Activated naive CD8-positive, alpha-beta T cell treated with anti-CD3 and anti-CD28 coated beads for 36 hours (primary cell): ENCODE results near the gene TNK2. TPM values are rescaled to one million over a fixed set of nuclear protein-coding genes. Genes with fewer than 3 reads are reported as not detected.

Experiments used
- DNase-seq: peaks from one replicate; pipeline ENCODE4 v3.0.0; 2021
- H3K27ac Mint-ChIP-seq: one replicate; pipeline ENCODE4 v1.8.0; 2022; ENCODE audit warnings: mild to moderate bottlenecking, moderate library complexity, mixed read lengths
- H3K27me3 Mint-ChIP-seq: one replicate; pipeline ENCODE4 v1.8.0; 2022; ENCODE audit warnings: mild to moderate bottlenecking, mixed read lengths
- H3K36me3 Mint-ChIP-seq: one replicate; pipeline ENCODE4 v1.8.0; 2021; ENCODE audit warnings: mild to moderate bottlenecking, mixed read lengths
- H3K4me1 Mint-ChIP-seq: one replicate; pipeline ENCODE4 v1.8.0; 2021; ENCODE audit warnings: mixed read lengths
- H3K4me3 Mint-ChIP-seq: one replicate; pipeline ENCODE4 v1.8.0; 2022; ENCODE audit warnings: mild to moderate bottlenecking, moderate library complexity, mixed read lengths
- H3K9me3 Mint-ChIP-seq: one replicate; pipeline ENCODE4 v1.8.0; 2022; ENCODE audit warnings: mixed read lengths
- total RNA-seq, 2 experiments: library from RNA; stranded (reverse); gene quantifications; one replicate each; pipeline ENCODE4 v1.2.3, GENCODE V29; 2021

TNK2 gene
- total RNA-seq, 2 experiments from 2014 or later: 34.6 to 35.1 TPM

GRCh38 chr3:195886181-195887141, 21.9 kb downstream of the TNK2 start:
- H3K9me3 Mint-ChIP-seq: no peaks in the 10 kb centered on the region
- no peaks in the 10 kb centered on the region for H3K4me1 Mint-ChIP-seq
- H3K36me3 Mint-ChIP-seq: no peaks in the 10 kb centered on the region
- H3K27ac Mint-ChIP-seq: no peak overlapping the region
- H3K27me3 Mint-ChIP-seq: no peaks in the 10 kb centered on the region
- no peak for DNase-seq
- H3K4me3 Mint-ChIP-seq: no peak overlapping the region

GRCh38 chr3:195885036-195885891, 23.1 kb downstream of the TNK2 start:
- H3K27me3 Mint-ChIP-seq: no peaks in the 10 kb centered on the region
- no peaks in the 10 kb centered on the region for H3K36me3 Mint-ChIP-seq
- no peak overlapping the region for H3K4me3 Mint-ChIP-seq
- H3K4me1 Mint-ChIP-seq: no peaks in the 10 kb centered on the region
- no peaks in the 10 kb centered on the region for H3K9me3 Mint-ChIP-seq
- no peak overlapping the region for H3K27ac Mint-ChIP-seq
- DNase-seq: no peak

- no peak for DNase-seq
- H3K27me3 Mint-ChIP-seq: no peaks in the 10 kb centered on the region
- H3K4me3 Mint-ChIP-seq: no peak overlapping the region
- no peaks in the 10 kb centered on the region for H3K4me1 Mint-ChIP-seq
- H3K27ac Mint-ChIP-seq: no peak overlapping the region
- no peaks in the 10 kb centered on the region for H3K9me3 Mint-ChIP-seq
- H3K36me3 Mint-ChIP-seq: no peaks in the 10 kb centered on the region
Observed at GRCh38 chr3:195884691-195885035, 23.7 kb downstream of the TNK2 start.

GRCh38 chr3:195883801-195884200, 24.6 kb downstream of the TNK2 start:
- Mint-ChIP-seq H3K4me1 (no peaks in the 10 kb centered on the region), H3K27me3 (no peaks in the 10 kb centered on the region), H3K36me3 (no peaks in the 10 kb centered on the region), H3K4me3 (no peak overlapping the region), H3K27ac (no peak overlapping the region), H3K9me3 (no peaks in the 10 kb centered on the region)
- no peak for DNase-seq

- Mint-ChIP-seq H3K27ac (no peak overlapping the region), H3K4me3 (no peak overlapping the region), H3K4me1 (no peaks in the 10 kb centered on the region), H3K9me3 (no peaks in the 10 kb centered on the region), H3K27me3 (no peaks in the 10 kb centered on the region), H3K36me3 (no peaks in the 10 kb centered on the region)
- no peak for DNase-seq
Observed at GRCh38 chr3:195883160-195883559, 25.2 kb downstream of the TNK2 start.

- Mint-ChIP-seq H3K27me3 (no peaks in the 10 kb centered on the region), H3K27ac (no peak overlapping the region), H3K4me3 (no peak overlapping the region), H3K36me3 (no peaks in the 10 kb centered on the region), H3K9me3 (no peaks in the 10 kb centered on the region), H3K4me1 (no peaks in the 10 kb centered on the region)
- DNase-seq: no peak
Observed at GRCh38 chr3:195882002-195882441, 26.3 kb downstream of the TNK2 start.

GRCh38 chr3:195881276-195881988, 26.9 kb downstream of the TNK2 start:
- Mint-ChIP-seq H3K9me3 (no peaks in the 10 kb centered on the region), H3K27ac (no peak overlapping the region), H3K27me3 (no peaks in the 10 kb centered on the region), H3K4me1 (no peaks in the 10 kb centered on the region), H3K4me3 (no peak overlapping the region), H3K36me3 (no peaks in the 10 kb centered on the region)
- no peak for DNase-seq

- Mint-ChIP-seq H3K4me3 (no peak overlapping the region), H3K4me1 (no peaks in the 10 kb centered on the region)
Observed at GRCh38 chr3:195880037-195880431, 28.3 kb downstream of the TNK2 start.

GRCh38 chr3:195879416-195880036, 28.8 kb downstream of the TNK2 start:
- Mint-ChIP-seq H3K27me3 (no peaks in the 10 kb centered on the region), H3K4me1 (no peaks in the 10 kb centered on the region), H3K27ac (no peak overlapping the region), H3K36me3 (no peaks in the 10 kb centered on the region), H3K9me3 (no peaks in the 10 kb centered on the region), H3K4me3 (no peak overlapping the region)
- DNase-seq: no peak

More at GRCh38 chr3:195880037-195880431, 28.3 kb downstream of the TNK2 start:
- Mint-ChIP-seq H3K27me3 (no peaks in the 10 kb centered on the region), H3K27ac (no peak overlapping the region), H3K9me3 (no peaks in the 10 kb centered on the region), H3K36me3 (no peaks in the 10 kb centered on the region)
- no peak for DNase-seq

- H3K36me3 Mint-ChIP-seq: no peaks in the 10 kb centered on the region
- H3K27me3 Mint-ChIP-seq: no peaks in the 10 kb centered on the region
Observed at GRCh38 chr3:195878424-195879274, 29.7 kb downstream of the TNK2 start.

GRCh38 chr3:195877767-195878423, 30.5 kb downstream of the TNK2 start:
- H3K27ac Mint-ChIP-seq: no peak overlapping the region
- no peaks in the 10 kb centered on the region for H3K27me3 Mint-ChIP-seq
- no peak for DNase-seq
- no peaks in the 10 kb centered on the region for H3K4me1 Mint-ChIP-seq
- H3K36me3 Mint-ChIP-seq: no peaks in the 10 kb centered on the region
- no peaks in the 10 kb centered on the region for H3K9me3 Mint-ChIP-seq
- H3K4me3 Mint-ChIP-seq: no peak overlapping the region

More at GRCh38 chr3:195878424-195879274, 29.7 kb downstream of the TNK2 start:
- Mint-ChIP-seq H3K27ac (no peak overlapping the region), H3K4me3 (no peak overlapping the region), H3K9me3 (no peaks in the 10 kb centered on the region), H3K4me1 (no peaks in the 10 kb centered on the region)
- no peak for DNase-seq

GRCh38 chr3:195877136-195877715, 31.1 kb downstream of the TNK2 start:
- Mint-ChIP-seq H3K36me3 (no peaks in the 10 kb centered on the region), H3K27ac (no peak overlapping the region), H3K9me3 (no peaks in the 10 kb centered on the region)

More at GRCh38 chr3:195877136-195877715, 31.1 kb downstream of the TNK2 start:
- no peak for DNase-seq
- H3K4me1 Mint-ChIP-seq: no peaks in the 10 kb centered on the region
- no peaks in the 10 kb centered on the region for H3K27me3 Mint-ChIP-seq
- H3K4me3 Mint-ChIP-seq: no peak overlapping the region
